GM19452 (cell line): ENCODE measurements around the gene TMEM51.

Source experiments
- ATAC-seq: cut with Tn5 transposase; IDR thresholded peaks from one replicate; pipeline ENCODE4 v1.9.1; 2021; ENCODE audit not compliant: unreplicated experiment

The TMEM51 gene

DNA sequence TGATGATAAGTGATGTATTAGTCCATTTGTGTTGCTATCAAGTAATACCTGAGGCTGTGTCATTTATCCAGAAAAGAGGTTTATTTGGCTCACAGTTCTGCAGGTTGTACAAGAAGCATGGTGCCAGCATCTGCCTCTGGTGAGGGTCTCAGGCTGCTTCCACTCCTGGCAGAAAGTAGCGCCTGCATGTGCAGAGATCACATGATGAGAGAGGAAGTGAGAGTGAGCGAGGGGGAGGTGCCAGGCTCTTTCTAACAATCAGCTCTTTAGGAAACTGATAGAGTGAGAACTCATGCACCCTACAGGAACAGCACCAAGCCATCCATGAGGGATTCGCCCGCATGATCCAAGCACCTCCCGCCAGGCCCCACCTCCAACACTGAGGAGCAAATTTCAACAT is 91.3 kb downstream of the TMEM51 start:
- ATAC-seq: no peak

DNA sequence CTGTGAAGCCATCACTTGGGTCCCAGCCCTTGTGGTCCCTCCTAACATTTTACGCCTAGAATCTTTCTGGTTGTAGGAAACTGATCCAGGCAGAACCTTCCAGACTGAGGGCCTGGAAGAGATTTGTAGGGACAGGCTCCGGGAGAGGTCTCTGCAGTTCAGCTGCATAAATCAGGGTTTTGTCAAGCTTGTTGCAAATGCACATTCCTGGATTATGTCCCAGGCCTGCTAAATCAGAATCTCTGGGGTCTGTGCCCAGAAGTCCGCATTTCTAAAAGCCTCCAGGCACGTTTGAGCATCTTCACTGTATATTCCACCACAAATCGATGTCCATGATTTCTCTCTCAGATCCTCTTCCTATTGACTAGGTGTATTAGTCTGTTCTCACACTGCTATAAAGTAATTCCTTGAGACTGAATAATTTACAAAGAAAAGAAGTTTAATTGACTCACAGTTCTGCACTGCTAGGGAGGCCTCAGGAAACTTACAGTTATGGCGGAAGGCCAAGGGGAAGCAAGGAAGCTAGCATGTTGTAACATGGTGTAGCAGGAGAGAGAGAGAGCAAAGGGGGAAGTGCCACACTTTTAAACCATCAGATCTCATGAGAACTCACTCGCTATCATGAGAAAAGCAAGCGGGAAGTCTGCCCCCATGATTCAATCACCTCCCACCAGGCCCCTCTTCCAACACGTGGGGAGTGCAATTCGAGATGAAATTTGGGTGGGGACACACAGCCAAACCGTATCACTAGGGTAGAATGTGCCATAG is 92.2 kb downstream of the TMEM51 start:
- ATAC-seq: no peak

DNA sequence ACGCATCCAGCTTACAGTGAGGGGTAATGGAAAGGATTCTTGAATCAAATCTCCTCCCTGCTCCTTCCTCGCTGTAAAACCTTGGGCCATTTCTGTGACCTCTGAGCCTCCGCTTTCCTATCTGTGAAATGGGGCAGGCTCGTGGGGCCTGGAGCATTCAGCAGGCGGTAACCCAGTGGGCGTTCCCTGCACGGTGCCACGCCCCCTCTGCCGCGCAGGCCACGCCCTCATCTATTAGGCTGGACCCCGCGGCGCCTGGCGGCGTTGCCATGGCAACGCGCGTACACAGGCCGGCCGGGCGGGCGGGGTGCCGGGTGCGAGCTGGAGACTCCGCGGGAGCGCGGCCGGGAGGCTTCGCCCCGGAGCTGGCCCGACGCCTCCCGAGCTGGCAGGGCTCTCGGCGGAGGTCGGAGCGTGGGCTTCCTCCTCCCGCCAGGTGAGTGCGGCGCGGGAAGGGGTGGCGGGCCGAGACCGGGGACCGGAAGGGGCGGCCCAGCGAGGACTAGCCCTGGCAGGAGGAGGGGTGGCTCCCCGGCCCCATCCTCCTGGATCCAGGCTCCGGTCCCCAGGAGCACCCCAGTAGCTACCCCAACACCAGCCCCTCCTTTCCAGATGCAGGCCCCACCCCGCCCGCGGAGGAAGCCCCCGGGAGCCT is 93.5 kb downstream of the TMEM51 start, which contains the start of gene FHAD1:
TSS of gene FHAD1 (plus strand) at position 264 of the 655 bp plus-strand sequence. CDS start 4,562 bp downstream, outside the sequence.
- ATAC-seq: no peak

DNA sequence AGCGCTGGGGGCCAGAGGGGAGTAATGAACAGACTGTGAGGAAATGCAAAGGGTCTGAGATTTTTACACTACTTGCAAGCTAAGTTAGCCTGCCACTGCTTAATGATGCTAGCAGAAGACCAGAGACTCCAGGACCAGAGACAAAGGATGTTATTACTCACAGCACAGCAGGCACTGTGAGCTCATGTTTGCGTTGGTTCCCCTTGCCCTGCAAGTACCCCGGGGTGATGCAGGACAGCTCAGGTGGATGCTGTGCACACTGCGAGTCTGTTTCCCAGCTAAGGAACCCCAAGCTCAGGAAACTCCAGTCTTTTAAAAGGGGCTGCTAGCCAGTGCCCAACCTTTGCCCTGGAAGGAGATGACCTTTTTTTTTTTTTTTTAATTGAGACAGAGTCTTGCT is 94.7 kb downstream of the TMEM51 start:
- ATAC-seq: no peak

DNA sequence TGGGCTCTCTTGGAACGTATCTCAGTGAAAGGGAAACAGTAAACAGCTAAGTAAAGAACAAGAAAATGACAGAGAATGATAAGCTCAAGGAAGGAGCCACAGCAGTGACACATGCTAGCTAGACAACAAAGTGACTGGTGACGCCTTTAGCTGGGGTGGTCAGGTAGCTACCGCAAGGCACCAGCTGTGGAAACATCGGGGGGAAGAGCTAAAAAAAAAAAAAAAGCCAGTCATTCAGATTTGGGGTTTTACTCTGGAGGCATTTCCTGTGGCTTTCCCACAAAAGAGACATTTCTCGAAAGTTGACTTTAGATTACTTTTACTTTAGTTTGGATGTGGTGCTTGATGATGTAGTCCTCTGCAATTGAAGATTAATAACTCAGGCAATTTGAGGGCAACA is 95.5 kb downstream of the TMEM51 start:
- ATAC-seq: no peak

DNA sequence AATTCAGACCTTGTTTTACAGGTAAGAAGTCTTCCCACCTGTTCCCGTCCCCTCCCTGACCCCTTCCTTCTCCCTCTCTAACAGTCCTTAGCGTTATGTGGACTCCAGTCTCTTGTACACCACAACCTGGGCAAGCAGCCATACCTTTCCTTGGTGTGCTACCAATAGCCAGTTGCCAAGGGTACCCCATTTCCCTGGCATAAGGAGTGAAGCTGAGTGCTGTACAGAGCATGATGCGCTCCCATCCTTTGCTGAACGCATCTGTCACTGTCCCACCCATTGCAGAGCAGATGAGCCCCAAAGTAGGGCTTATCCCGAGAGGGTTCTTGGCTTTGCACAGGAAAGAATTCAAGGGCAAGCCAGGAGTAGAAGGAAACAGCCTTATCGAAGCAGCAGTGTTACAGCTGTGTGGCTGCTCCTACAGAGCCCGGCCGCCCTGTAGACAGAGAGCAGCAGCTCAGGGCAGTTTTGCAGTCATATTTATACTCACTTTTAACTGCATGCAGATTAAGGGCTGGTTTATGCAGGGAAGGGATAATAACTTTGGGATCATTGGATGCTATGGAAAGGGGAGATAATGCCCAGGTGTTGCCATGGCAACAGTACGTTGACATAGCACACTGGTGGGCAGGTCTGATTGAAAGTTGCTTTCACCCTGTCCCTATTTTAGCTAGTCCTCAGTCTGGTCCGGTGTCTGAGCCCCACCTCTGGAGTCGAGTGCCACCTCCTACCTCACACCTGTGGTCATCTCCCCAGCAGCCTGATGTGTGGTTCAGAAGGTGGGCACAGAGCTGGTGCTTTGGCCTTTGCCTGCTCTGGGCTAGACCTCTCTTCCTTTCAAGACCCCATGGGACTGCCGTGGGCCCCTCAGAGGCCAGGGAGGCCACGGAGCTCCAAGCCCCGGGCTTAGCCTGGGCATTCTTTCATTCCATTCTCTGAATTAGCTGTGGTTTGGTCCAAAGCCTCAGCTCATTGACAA is 98.6 kb downstream of the TMEM51 start:
- ATAC-seq: no peak

DNA sequence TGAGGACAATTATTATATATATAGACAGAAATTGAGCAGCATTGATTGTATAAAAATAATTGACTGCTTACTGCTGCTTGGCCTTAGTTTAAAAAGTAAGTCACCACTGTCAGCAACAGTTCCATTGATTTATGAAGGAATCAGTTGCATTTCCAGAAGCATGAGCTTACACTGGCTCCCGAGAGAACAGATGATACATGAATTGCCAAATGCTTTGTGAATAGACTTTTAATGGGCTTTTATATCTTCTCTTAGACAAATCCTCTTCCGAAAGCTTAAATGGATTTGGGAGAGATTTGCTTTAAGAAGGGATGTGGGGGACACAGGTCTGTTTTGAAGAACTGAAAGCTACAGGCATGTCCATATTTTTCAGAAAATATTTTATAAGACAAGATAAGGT is 101.0 kb downstream of the TMEM51 start:
- ATAC-seq: no peak

DNA sequence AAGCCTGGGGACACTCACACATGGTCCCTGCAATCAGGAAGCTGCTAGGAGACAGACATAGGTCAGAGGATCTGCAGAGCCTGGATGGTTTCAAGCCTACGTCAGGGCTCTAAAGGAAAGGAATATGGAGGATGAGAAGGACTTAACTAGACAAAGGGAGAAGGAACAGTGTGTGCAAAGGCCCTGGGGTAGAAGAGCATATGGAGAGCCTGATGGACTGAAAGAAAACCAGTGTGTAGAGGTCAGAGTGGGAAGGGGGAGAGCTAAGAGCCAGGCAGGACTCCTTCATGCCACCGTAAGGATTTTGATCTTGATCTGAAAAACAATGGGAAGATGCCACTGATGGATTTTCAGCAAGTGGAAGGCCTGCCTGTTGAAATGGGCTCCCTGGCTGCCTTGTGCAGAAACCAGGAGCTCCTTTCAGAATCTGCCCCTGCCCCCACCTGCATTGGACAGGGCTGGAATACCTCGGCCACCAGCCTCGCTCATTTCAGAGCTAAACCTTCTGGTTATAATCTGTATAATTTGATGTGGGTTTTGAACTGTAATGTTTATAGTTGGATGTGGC is 102.1 kb downstream of the TMEM51 start:
- no peak for ATAC-seq

DNA sequence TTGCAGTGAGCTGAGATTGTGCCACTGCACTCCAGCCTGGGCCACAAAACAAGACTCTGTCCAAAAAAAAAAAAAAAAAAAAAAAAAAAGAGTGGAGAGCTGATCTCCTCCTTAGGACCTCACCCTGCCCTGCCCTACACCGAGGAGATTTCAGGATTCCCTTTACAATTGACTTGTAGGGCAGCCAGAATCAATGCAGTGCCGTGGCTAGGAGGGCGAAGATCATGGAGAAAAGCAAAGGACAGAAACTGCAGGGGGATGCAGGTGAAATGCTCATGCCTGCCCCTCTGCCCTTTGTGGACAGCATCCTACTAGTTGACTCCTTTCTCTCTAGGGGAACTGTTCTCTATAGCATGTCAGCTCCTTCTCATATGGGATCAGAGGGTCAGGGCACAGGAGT is 103.0 kb downstream of the TMEM51 start:
- ATAC-seq: no peak

DNA sequence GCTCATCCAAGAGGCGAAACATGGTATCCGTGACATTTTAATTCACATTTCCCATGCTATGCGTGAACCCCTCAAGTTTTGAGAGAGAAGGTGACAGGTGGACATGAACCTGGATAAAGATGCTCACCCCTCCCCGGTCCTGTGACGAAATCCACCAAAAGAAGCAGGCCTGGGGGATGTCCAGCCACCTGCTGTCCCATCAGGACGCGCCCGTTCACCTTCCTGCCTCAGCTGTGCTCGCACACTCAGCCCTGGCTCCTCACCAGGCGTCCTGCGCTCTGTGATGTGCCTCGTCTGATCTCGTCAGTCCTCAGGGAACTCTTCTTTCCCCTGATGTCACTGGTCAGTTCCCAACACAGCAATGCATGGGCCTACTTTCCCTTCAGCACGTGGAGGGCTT is 103.8 kb downstream of the TMEM51 start:
- ATAC-seq: no peak

DNA sequence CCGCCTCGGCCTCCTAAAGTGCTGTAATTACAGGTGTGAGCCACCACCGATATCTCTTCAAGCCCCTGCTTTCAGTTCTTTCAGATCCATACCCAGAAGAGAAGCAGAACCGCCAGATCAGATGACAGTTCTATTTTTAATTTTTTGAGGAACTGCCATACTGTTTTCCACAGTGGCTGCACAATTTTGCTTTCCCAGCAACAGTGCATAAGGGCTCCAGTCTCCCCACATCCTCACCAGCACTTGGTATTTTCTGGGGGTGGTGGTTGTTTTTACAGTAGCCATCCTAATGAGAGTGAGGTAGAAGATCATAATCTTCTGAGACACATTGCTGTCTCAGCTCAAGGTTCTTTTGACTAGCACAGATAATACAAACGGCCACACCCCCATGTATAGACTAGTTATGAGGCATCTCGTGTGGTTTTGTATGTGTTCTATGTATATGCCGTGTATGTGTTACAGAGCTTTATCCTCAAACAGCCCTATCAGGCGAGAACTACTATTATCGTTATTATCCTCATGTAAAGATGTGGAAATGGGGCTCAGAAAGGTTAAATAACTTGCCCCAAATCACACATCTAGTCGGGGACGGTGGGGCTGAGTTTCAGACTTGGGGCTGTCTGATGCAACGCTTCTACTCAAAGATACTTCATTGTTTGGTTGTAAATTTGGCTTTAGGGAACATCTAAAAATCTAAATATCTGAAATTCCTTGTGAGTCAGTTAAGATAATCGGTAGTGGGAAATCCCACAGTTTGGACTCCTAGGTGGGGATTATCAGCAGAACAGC is 105.5 kb downstream of the TMEM51 start:
- ATAC-seq: no peak

DNA sequence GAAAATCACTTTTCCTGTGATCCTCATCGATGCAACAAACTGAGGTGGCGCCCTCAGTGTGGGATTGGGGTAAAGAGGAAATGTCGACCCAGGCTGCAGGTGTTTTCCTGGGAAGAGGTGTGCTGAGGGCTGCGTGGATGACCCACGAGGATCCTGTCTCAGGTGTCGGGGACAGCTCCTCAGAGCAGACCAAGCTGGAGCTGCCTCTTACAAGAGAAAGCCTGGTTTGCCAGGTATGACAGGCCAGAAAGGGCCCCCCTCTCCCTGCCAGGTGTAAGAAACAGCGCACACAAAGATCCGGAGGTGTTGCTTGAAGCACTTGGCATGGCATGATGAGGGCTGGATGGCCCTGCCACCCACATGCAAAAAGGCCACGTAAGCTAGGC is 106.1 kb downstream of the TMEM51 start:
- no peak for ATAC-seq

DNA sequence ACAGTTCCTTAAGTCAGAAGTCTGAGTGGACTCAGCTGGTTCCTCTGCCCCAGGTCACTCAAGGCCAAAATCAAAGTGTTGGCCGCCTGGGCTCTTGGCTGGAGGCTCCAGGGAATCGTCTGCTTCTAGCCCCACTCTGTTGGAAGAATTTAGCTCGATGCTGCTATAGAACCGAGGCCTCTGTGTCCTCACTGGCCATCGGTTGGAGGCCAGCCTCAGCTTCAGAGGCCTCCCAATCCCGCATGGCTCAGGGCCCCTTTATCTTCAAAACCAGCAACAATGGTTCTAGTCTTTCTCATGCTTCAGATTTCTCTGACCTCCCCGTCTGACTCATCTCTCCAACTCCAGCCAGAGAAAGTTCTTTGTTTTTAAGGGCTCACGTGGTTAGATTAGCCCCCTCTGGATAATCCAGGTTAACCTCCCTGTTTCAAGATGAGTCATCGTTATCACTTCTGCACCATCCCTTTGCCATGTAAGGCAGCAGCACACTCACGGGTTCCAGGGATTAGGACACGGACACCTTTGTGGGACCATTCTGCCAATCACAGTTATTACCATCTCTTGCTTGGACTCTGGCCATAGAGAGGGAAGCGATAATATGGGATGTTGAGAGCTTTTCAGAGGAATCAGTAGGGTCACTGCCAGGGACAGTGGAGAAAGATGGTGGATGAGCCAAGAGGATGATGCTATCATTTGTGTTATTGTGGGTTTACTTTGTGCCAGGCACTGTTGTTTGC is 107.0 kb downstream of the TMEM51 start:
- ATAC-seq: no peak

DNA sequence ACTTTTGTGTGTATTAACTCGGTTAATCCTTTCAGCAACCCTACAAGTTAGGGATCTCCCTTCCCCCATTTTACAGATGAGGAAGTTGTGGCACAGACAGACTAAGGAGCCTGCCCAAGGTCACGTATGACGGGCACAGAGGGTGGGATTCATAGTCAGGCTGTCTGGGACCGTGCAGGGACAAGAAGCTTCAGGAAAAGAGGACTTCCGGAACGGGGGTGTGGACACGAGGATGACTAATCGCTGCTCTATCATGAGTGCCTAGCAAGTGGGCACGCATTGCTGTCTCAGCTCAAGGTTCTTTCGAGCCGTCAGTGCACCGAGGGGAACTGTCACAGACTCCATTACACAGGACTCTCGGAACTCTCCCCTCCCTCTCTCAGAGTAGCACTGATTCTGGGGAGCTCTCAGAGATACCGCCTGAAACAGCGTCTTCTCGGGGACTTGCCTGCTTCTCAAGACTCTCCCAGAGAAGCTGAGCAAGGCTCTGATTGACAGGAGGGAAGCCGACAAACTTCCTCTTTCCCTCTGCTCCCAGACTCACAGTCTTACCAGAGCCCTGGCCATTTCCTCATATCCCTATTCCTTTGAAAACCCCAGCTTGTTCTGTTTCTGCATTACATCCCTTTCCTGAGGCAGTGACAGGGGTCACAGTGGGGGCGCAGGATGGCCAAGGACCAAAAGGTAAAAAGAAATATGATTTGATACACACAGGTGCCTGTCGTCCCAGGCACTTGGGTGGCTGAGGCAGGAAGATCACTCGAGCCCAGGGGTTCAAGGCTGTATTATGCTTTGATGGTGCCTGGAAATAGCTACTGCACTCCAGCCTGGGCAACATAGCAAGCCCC is 107.8 kb downstream of the TMEM51 start:
- peak; percentile 60 for ATAC-seq

DNA sequence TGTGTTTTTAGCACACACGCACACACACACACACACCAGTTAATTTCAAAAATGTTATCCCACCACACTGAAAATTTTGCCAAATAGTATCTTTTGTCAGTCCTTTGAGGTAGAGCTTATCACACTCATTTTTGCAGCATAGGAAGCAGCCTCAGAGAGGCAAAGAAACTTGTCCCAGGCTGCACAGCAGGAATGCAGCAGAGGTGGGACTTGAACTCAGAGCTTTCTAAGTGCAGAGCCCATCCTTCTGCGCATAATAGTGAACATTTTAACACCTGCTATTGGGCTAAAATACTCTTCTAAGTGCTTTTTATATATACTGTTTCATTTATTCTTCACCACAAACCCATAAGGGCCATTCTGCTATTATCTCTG is 108.4 kb downstream of the TMEM51 start:
- ATAC-seq: no peak

DNA sequence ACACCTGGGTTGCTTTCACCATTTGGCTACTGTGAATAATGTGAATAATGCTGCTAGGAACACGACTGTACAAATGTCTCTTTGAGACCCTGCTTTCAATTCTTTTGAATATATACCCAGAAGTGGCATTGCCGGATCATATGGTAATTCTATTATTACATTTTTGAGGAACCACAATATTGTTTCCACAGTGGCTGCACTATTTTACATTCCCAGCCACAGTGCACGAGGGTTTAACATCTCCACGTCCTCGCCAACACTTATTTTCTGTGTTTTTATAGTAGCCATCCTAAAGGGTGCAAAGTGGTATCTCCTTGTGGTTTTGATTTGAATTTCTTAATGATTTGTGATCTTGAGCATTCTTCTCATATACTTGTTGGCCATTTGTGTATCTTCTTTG is 109.2 kb downstream of the TMEM51 start:
- ATAC-seq: no peak

DNA sequence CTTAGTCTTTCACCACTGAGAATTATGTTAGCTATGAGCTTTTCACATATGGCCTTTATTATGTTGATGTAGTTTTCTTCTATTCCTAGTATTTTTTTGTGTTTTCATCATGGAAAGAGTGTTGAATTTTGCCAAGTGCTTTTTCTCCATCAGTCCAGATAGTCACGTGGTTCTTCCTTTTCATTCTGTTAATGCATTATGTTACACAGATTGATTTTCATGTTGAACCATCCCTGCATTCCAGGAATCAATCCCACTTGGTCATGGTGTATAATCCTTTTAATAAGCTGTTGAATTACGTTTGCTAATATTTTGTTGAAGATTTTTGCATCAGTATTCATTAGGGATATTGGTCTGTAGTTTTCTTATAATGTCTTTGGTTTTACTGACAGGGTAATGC is 111.2 kb downstream of the TMEM51 start:
- no peak for ATAC-seq
